Heart left ventricle (tissue), 16 donors: ENCODE results near the gene LILRA6. TPM values are rescaled to one million over a fixed set of nuclear protein-coding genes. Genes with fewer than 3 reads are reported as not detected.
"Not testable (repeated sequence)": the region's sequence is repeated elsewhere in the genome, so short reads cannot be mapped to it uniquely, and the experiment has no call there.

ENCODE experiments used
- ATAC-seq, 4 donors: fragments of 200-7000 bp; cut with Tn5 transposase; one replicate each; pipeline ENCODE4 v1.9.1; 2020 to 2022; ENCODE audit warnings: moderate library complexity in 4 of 4, mild to moderate bottlenecking in 3 of 4, moderate number of reproducible peaks in 1 of 4
- DNase-seq, 5 donors: peaks; one replicate each; pipeline ENCODE4 v3.0.0-alpha.2; 2020
- H3K27ac ChIP-seq, 12 donors: fragments of 200-600 bp; sonication (generic) in 4 of 12; one replicate each; pipeline versions ENCODE4 v1.5.0 to v1.8.0; 2016 to 2022; ENCODE audit warnings: mild to moderate bottlenecking in 2 of 12
- H3K27me3 ChIP-seq, 9 donors: fragments of 200-600 bp; sonication (generic) in 2 of 9; one replicate each; pipeline versions ENCODE4 v1.5.1 to v1.8.0; 2016 to 2022; ENCODE audit warnings: mild to moderate bottlenecking in 3 of 9
- H3K36me3 ChIP-seq, 9 donors: fragments of 200-600 bp; sonication (generic) in 2 of 9; one replicate each; pipeline versions ENCODE4 v1.5.0 to v1.8.0; 2018 to 2022; ENCODE audit warnings: mild to moderate bottlenecking in 2 of 9
- H3K4me1 ChIP-seq, 12 donors: fragments of 200-600 bp; sonication (generic) in 4 of 12; one replicate each; pipeline versions ENCODE4 v1.5.0 to v1.8.0; 2016 to 2022; ENCODE audit warnings: mild to moderate bottlenecking in 3 of 12
- H3K4me3 ChIP-seq, 12 donors: fragments of 200-600 bp; sonication (generic) in 4 of 12; one replicate each; pipeline versions ENCODE4 v1.5.0 to v1.8.0; 2017 to 2022; ENCODE audit warnings: mild to moderate bottlenecking in 9 of 12, moderate library complexity in 4 of 12
- H3K9me3 ChIP-seq, 12 donors: fragments of 200-600 bp; sonication (generic) in 4 of 12; one replicate each; pipeline versions ENCODE4 v1.5.0 to v1.8.0; 2016 to 2022; ENCODE audit warnings: mild to moderate bottlenecking in 1 of 12
- CTCF ChIP-seq, 12 donors: fragments of 200-600 bp; sonication (generic) in 4 of 12; IDR thresholded peaks; one replicate each; pipeline versions ENCODE4 v1.5.0 to v1.8.0; 2018 to 2022; ENCODE audit warnings: antibody characterized with exemption in 12 of 12, mild to moderate bottlenecking in 5 of 12
- POLR2A ChIP-seq, 2 donors: fragments of 450-650 bp; IDR thresholded peaks; one replicate each; pipeline ENCODE4 v1.6.1; 2017; ENCODE audit warnings: antibody characterized with exemption in 2 of 2, mild to moderate bottlenecking in 2 of 2, moderate library complexity in 2 of 2
- WGBS, 4 donors: extraction: QIAGEN DNeasy Blood & Tissue Kit in 2 of 4; methylation state at CpG; one replicate each; pipeline versions ENCODE4 v1.1.5 to v1.1.7; 2013 to 2018; 5-methylcytosine and 5-hydroxymethylcytosine counted together
- intact Hi-C, 10 donors: fragments of 100-400 bp; cut with DNase I; formaldehyde crosslinking; loops; one replicate each; pipeline versions ENCODE4 v1.11.1 to v1.14.2; 2022
- polyA plus RNA-seq, 2 donors: library from polyadenylated mRNA; stranded (reverse); fragments of 200-250 nt; gene quantifications; one replicate each; pipeline ENCODE4 v1.2.3, GENCODE V29; 2013
- total RNA-seq, 9 donors: library from RNA; depleted of rRNA in 2 of 9; stranded (reverse); fragments of >200 nt in 2 of 9; fragmentation: NEBNext Ultra II Directional in 3 of 9; extraction: Animal tissue kit (Norgen Biotek cat#: 25700) in 3 of 9; gene quantifications; one replicate each; pipeline versions ENCODE4 v1.1.0 to v1.2.4, GENCODE V29; 2016 to 2023
- donor health status: ischemic (EF 13 %, LVEDD 7.1; RV severe dilation, severe dysfunction).
- donor health status: healthy with polysubstance abuse.
- donor health status: DM: no; HTN: yes; CAD: no.
- donor health status: DM: no; HTN: no; CAD: no.
- donor health status: ischemic (EF 25% LVEDD 6.9; RV normal size, moderate dysfunction).
- donor health status: ischemic (EF 25% LVEDD 5.7; RV mildly dilated, moderate dysfunction).
- donor health status: healthy.
- donor health status: DM: yes; HTN: yes; CAD: no.
- donor health status: ischemic (EF 35%, LVEDD 5.7; RV mildly dilated, moderate dysfunction).
- donor health status: nonischemic (EF 11% LVEDD 7.7; RV severe dilation, severe dysfunction).
- donor health status: DM: yes; HTN: yes; CAD: no.
- donor health status: PGD.
- donor health status: ischemic (EF 29% LVEDD 5.4; RV normal size, mild dysfunction).
- donor health status: nonischemic (EF 23%, LVEDD 6.1; RV moderate dilation, normal function).

The LILRA6 gene
- total and polyA plus RNA-seq, 11 donors: 0.44 to 20.9 (median 1.3) TPM

GRCh38 chr19:54233941-54234340, 8.6 kb downstream of the LILRA6 start:
- peaks cover 0 to 2% (median 0%) of the 10 kb centered on the region in 12 donors for H3K9me3 ChIP-seq
- H3K36me3 ChIP-seq: no peaks in the 10 kb centered on the region
- intact Hi-C loops: loop anchor here in 1 of 10 donors (5.0 kb wide), 1 partner anchor 62 kb away; the partner anchor contains the start of gene TMC4
- WGBS, 4 donors: 61 to 81% (median 80%) methylated on average over 5 of the region's 5 CpGs
- no peak overlapping the region for H3K27ac ChIP-seq
- no peak overlapping the region for H3K4me3 ChIP-seq
- peaks cover 0 to 3% (median 0%) of the 10 kb centered on the region in 12 donors for H3K4me1 ChIP-seq
- ATAC-seq: no peak
- no peak for TF ChIP-seq POLR2A (IDR thresholded peaks at IDR 0.05)
- no peak for TF ChIP-seq CTCF (IDR thresholded peaks at IDR 0.05)
- H3K27me3 ChIP-seq: peaks cover 0 to 43% (median 0%) of the 10 kb centered on the region in 9 donors
- DNase-seq: no peak

GRCh38 chr19:54231077-54231931, 11.3 kb downstream of the LILRA6 start:
- peaks cover 0 to 44% (median 0%) of the 10 kb centered on the region in 9 donors for H3K27me3 ChIP-seq
- whole genome bisulfite sequencing, 4 donors: 16 to 23% (median 20%) methylated on average over 16 to 21 of the region's 21 CpGs
- H3K27ac ChIP-seq: no peak overlapping the region

GRCh38 chr19:54230031-54230430, 12.6 kb downstream of the LILRA6 start:
- ATAC-seq (no peak), DNase-seq (no peak)
- WGBS, 4 donors: 74 to 84% (median 81%) methylated on average over 7 of the region's 7 CpGs
- Histone ChIP-seq H3K27me3 (peaks cover 0 to 35% (median 0%) of the 10 kb centered on the region in 9 donors), H3K36me3 (no peaks in the 10 kb centered on the region), H3K27ac (no peak overlapping the region), H3K4me1 (peaks cover 0 to 3% (median 0%) of the 10 kb centered on the region in 12 donors), H3K9me3 (peaks cover 0 to 4% (median 0%) of the 10 kb centered on the region in 12 donors), H3K4me3 (no peak overlapping the region)
- intact Hi-C loops: loop anchor here in 7 of 10 donors (2.0 to 5.0 kb wide), 3 partner anchors 58 to 61 kb away; partner anchors contain the start of gene TMC4 (in 1 of the 7)
- TF ChIP-seq CTCF (IDR thresholded peaks at IDR 0.05) (no peak), POLR2A (IDR thresholded peaks at IDR 0.05) (no peak)

More at GRCh38 chr19:54231077-54231931, 11.3 kb downstream of the LILRA6 start:
- no peak overlapping the region for H3K4me3 ChIP-seq
- no peak for TF ChIP-seq POLR2A (IDR thresholded peaks at IDR 0.05)
- TF ChIP-seq CTCF (IDR thresholded peaks at IDR 0.05): peak; percentile 84 to 99 (median 90)
- peaks cover 0 to 3% (median 0%) of the 10 kb centered on the region in 12 donors for H3K4me1 ChIP-seq
- DNase-seq (peak; percentile 85 to 90 (median 87)), ATAC-seq (peak; percentile 89 to 95 (median 94))
- intact Hi-C loops: loop anchor here in 9 of 10 donors (1.0 to 5.0 kb wide), 4 partner anchors 59 to 63 kb away; partner anchors contain the start of gene TMC4 (in 1 of the 9)
- no peaks in the 10 kb centered on the region for H3K36me3 ChIP-seq
- peaks cover 0 to 5% (median 0%) of the 10 kb centered on the region in 12 donors for H3K9me3 ChIP-seq

- ATAC-seq: no peak
- Histone ChIP-seq H3K9me3 (peaks cover 0 to 3% (median 0%) of the 10 kb centered on the region in 12 donors), H3K4me3 (no peak overlapping the region), H3K27ac (no peak overlapping the region), H3K36me3 (no peaks in the 10 kb centered on the region), H3K4me1 (peaks cover 0 to 3% (median 0%) of the 10 kb centered on the region in 12 donors), H3K27me3 (peaks cover 0 to 34% (median 0%) of the 10 kb centered on the region in 9 donors)
- DNase-seq: no peak
- WGBS, 4 donors: 85 to 91% (median 90%) methylated on average over 8 of the region's 8 CpGs
- TF ChIP-seq POLR2A (IDR thresholded peaks at IDR 0.05): no peak
- TF ChIP-seq CTCF (IDR thresholded peaks at IDR 0.05): no peak
- intact Hi-C loops: loop anchor here in 1 of 10 donors (2.0 kb wide), 1 partner anchor 60 kb away; no protein-coding TSS in a partner anchor
These were observed 13.4 kb downstream of the LILRA6 start for GRCh38 chr19:54229146-54229545.

- H3K4me3 ChIP-seq, intact Hi-C loops, H3K27ac ChIP-seq, H3K36me3 ChIP-seq, H3K4me1 ChIP-seq, ATAC-seq, DNase-seq, H3K9me3 ChIP-seq: not testable (repeated sequence)
- peaks cover 0 to 32% (median 3%) of the 10 kb centered on the region in 9 donors for H3K27me3 ChIP-seq
- WGBS, 4 donors: 66 to 81% (median 72%) methylated on average over 9 to 10 of the region's 10 CpGs
These were observed 18.0 kb downstream of the LILRA6 start for GRCh38 chr19:54224619-54225018.

- intact Hi-C loops: loop anchor here in 3 of 10 donors (2.0 kb wide), 2 partner anchors 15 to 23 kb away; no protein-coding TSS in a partner anchor
- H3K9me3 ChIP-seq, H3K36me3 ChIP-seq, DNase-seq, H3K4me1 ChIP-seq, H3K4me3 ChIP-seq: not testable (repeated sequence)
- WGBS, 4 donors: 49 to 52% (median 50%) methylated on average over 5 of the region's 5 CpGs
- H3K27ac ChIP-seq: peak overlapping the region in 1 of 12 donors; percentile 81
- peak in 1 of 4 donors; percentile 20 for ATAC-seq
- peaks cover 0 to 29% (median 3%) of the 10 kb centered on the region in 9 donors for H3K27me3 ChIP-seq
These were observed 18.7 kb downstream of the LILRA6 start for GRCh38 chr19:54223937-54224281.
